OCI-LY1 (cell line): Measurements from ENCODE around the gene MNT.

Experiments used
- H2AFZ ChIP-seq: fragments of 200-600 bp; sonication (generic), shearing (Covaris generic); 2 replicates; pipeline ENCODE4 v1.6.0; 2014; ENCODE audit warnings: antibody characterized with exemption, mild to moderate bottlenecking, low read length
- H3F3A ChIP-seq: fragments of 200-600 bp; sonication (generic), shearing (Covaris generic); 2 replicates; pipeline ENCODE4 v1.6.0; 2014; ENCODE audit warnings: mild to moderate bottlenecking, antibody characterized with exemption, low read length, moderate library complexity; ENCODE audit not compliant: insufficient read depth
- H3K27ac ChIP-seq: fragments of 200-600 bp; sonication (generic); 2 replicates; pipeline ENCODE4 v1.5.1; 2014; ENCODE audit warnings: low read length, mixed run types, mild to moderate bottlenecking, low read depth; ENCODE audit not compliant: poor library complexity, severe bottlenecking
- H3K27me3 ChIP-seq: fragments of 200-600 bp; sonication (generic); 2 replicates; pipeline ENCODE4 v1.6.0; 2014; ENCODE audit warnings: antibody characterized with exemption, mild to moderate bottlenecking, low read length, moderate library complexity; ENCODE audit not compliant: insufficient read depth
- H3K36me3 ChIP-seq: fragments of 200-600 bp; sonication (generic); 2 replicates; pipeline ENCODE4 v1.6.1; 2014; ENCODE audit warnings: mild to moderate bottlenecking, antibody characterized with exemption, low read length, moderate library complexity, mixed read lengths; ENCODE audit not compliant: insufficient read depth
- H3K4me1 ChIP-seq: fragments of 200-600 bp; sonication (generic); 2 replicates; pipeline ENCODE4 v1.5.1; 2014; ENCODE audit warnings: mild to moderate bottlenecking, low read length, moderate library complexity; ENCODE audit not compliant: insufficient read depth, severe bottlenecking
- H3K4me2 ChIP-seq: fragments of 200-600 bp; sonication (generic), shearing (Covaris generic); 2 replicates; pipeline ENCODE4 v1.6.1; 2014; ENCODE audit warnings: low read length
- H3K4me3 ChIP-seq: fragments of 200-600 bp; sonication (generic); 2 replicates; pipeline ENCODE4 v1.5.1; 2014; ENCODE audit warnings: low read length, low read depth, mild to moderate bottlenecking, mixed read lengths; ENCODE audit not compliant: poor library complexity, severe bottlenecking
- H3K79me2 ChIP-seq: fragments of 200-600 bp; shearing (Covaris generic); 2 replicates; pipeline ENCODE4 v1.6.1; 2016; ENCODE audit warnings: mixed run types, low read length, mixed read lengths; ENCODE audit not compliant: insufficient read depth
- H3K9ac ChIP-seq: fragments of 200-600 bp; sonication (generic), shearing (Covaris generic); 2 replicates; pipeline ENCODE4 v1.6.1; 2014; ENCODE audit warnings: mild to moderate bottlenecking, low read length, mixed read lengths
- H3K9me2 ChIP-seq: fragments of 200-600 bp; sonication (generic), shearing (Covaris generic); 2 replicates; pipeline ENCODE4 v1.6.1; 2014; ENCODE audit warnings: low read depth, mild to moderate bottlenecking, low read length, mixed read lengths
- H3K9me3 ChIP-seq: fragments of 200-600 bp; shearing (Covaris generic); 2 replicates; pipeline ENCODE4 v1.6.1; 2014; ENCODE audit warnings: low read length, mixed read lengths
- H4K20me1 ChIP-seq: fragments of 200-600 bp; sonication (generic), shearing (Covaris generic); 2 replicates; pipeline ENCODE4 v1.6.0; 2016; ENCODE audit warnings: mild to moderate bottlenecking, low read length; ENCODE audit not compliant: insufficient read depth
- EZH2 ChIP-seq: fragments of 200-600 bp; sonication (generic), shearing (Covaris generic); IDR thresholded peaks from 2 replicates; pipeline ENCODE4 v1.8.0; 2017; ENCODE audit warnings: borderline replicate concordance, mixed run types, mild to moderate bottlenecking, antibody characterized with exemption, low read length, moderate library complexity, mixed read lengths
- TF ChIP-seq, protein P1 (sequence below): fragments of 200-600 bp; sonication (generic), shearing (Covaris generic); IDR thresholded peaks from 2 replicates; pipeline ENCODE4 v1.5.1; 2017; ENCODE audit warnings: mild to moderate bottlenecking, antibody characterized with exemption, low read length, moderate library complexity, mixed read lengths

The MNT gene

DNA sequence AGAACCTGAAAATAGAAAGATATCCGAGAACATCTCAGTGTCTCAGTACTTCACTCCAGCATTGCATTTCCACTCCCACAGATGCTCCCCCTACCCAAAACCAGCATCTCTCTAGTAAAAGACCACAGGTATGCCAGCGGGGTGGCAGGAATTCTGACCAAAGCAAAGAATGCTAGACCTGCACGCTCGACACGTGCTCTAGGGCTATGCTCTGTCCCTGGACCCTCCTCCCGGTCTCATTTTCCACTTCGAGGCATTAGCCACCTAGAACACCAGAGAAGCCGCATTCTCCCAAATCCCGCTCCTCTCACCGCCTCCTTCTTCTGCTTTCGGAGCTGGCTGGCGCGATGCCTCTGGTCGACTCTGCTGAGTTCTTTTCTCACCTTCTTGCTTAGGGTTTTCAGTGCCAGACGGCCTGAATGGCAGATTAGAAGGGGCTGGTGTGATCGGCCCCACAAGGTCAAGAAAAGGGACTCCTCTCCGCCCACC is 65.1 kb downstream of the MNT start:
- no peaks in the 10 kb centered on the region for H3K27me3 ChIP-seq
- H3K79me2 ChIP-seq = peaks cover 15% of the 10 kb centered on the region
- no peaks in the 10 kb centered on the region for H3K9me2 ChIP-seq
- H3F3A ChIP-seq = no peaks in the 10 kb centered on the region
- peaks cover 23% of the 10 kb centered on the region for H3K4me1 ChIP-seq
- H2AFZ ChIP-seq = no peak overlapping the region
- H4K20me1 ChIP-seq = no peaks in the 10 kb centered on the region
- peak overlapping the region; percentile 83 for H3K27ac ChIP-seq
- peak overlapping the region; percentile 91 for H3K4me3 ChIP-seq
- H3K36me3 ChIP-seq = peaks cover 51% of the 10 kb centered on the region
- no peaks in the 10 kb centered on the region for H3K9me3 ChIP-seq
- TF ChIP-seq EZH2 = no peak
- TF ChIP-seq, protein P1, sequence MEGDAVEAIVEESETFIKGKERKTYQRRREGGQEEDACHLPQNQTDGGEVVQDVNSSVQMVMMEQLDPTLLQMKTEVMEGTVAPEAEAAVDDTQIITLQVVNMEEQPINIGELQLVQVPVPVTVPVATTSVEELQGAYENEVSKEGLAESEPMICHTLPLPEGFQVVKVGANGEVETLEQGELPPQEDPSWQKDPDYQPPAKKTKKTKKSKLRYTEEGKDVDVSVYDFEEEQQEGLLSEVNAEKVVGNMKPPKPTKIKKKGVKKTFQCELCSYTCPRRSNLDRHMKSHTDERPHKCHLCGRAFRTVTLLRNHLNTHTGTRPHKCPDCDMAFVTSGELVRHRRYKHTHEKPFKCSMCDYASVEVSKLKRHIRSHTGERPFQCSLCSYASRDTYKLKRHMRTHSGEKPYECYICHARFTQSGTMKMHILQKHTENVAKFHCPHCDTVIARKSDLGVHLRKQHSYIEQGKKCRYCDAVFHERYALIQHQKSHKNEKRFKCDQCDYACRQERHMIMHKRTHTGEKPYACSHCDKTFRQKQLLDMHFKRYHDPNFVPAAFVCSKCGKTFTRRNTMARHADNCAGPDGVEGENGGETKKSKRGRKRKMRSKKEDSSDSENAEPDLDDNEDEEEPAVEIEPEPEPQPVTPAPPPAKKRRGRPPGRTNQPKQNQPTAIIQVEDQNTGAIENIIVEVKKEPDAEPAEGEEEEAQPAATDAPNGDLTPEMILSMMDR = no peak
- H3K4me2 ChIP-seq = peak overlapping the region; percentile 93
- H3K9ac ChIP-seq = peak overlapping the region; percentile 94
